ENCODE data around the gene ADSL. TPM values are rescaled to one million over a fixed set of nuclear protein-coding genes. Genes with fewer than 3 reads are reported as not detected.

Gene ADSL
- total RNA-seq, 1 experiment from 2014 or later: 126 TPM

- no TSS peak for BruUV-seq (replicated peaks)
- Histone ChIP-seq H3K27me3 (ENCODE audit: insufficient read depth, low read length) (no peaks in the 10 kb centered on the region), H3K9me3 (ENCODE audit: control insufficient read depth in 1 of 2, insufficient read depth in 1 of 2, low read depth in 1 of 2, low read length in 2 of 2) (no peaks in the 10 kb centered on the region), H3K4me3 (replicated peaks in 1 of 2; ENCODE audit: low read depth in 1 of 2, low read length in 2 of 2) (no peak overlapping the region), H3K4me1 (ENCODE audit: control insufficient read depth in 1 of 2, insufficient read depth in 2 of 2, low read length in 2 of 2) (peaks cover 0 to 2% of the 10 kb centered on the region in 2 experiments; a peak in 1 of 4 replicates), H3K27ac (ENCODE audit: low read depth, low read length) (no peak overlapping the region), H2AFZ (ENCODE audit: low read depth, low read length, poor library complexity, severe bottlenecking) (no peak overlapping the region), H3K9ac (ENCODE audit: low read length) (no peak overlapping the region), H3K4me2 (ENCODE audit: low read length) (no peak overlapping the region), H3K79me2 (ENCODE audit: insufficient read depth, low read length) (0 out of 2 replicates have a peak, but pooled peaks cover 3% of the 10 kb centered on the region), H3K9me2 (ENCODE audit: insufficient read depth) (no peaks in the 10 kb centered on the region), H4K20me1 (ENCODE audit: insufficient read depth) (no peaks in the 10 kb centered on the region), H3K36me3 (ENCODE audit: control insufficient read depth in 1 of 2, insufficient read depth in 2 of 2, low read length in 2 of 2) (no peaks in the 10 kb centered on the region)
- peak; percentile 53 for DNase-seq (ENCODE audit: low read depth, low spot score)
- ChIA-PET CTCF (interaction anchor here (0.6 to 2.9 kb wide), 22 partner anchors 10 to 462 kb away, joined by 3 to 37 read pairs (median 4); no protein-coding TSS in a partner anchor), RAD21 (ENCODE audit: low non-redundant PET in 1 of 2, low total read pairs in 2 of 2, uncharacterized antibody in 2 of 2, unreplicated experiment in 2 of 2) (interaction anchor here (0.9 to 1.2 kb wide), 3 partner anchors 208 to 246 kb away, joined by 3 to 4 read pairs (median 4); no protein-coding TSS in a partner anchor), POLR2A (interaction anchor here (1.0 to 1.2 kb wide), 2 partner anchors 210 to 215 kb away, joined by 4 to 6 read pairs; no protein-coding TSS in a partner anchor)
- TF ChIP-seq SIN3A (IDR thresholded peaks at IDR 0.05; ENCODE audit: low read depth) (no peak), RAD21 (IDR thresholded peaks at IDR 0.05; ENCODE audit: low read depth) (peak; percentile 77), CTCF (IDR thresholded peaks at IDR 0.05 in 2 of 3, conservative IDR thresholded peaks at IDR 0.05 in 1 of 3; ENCODE audit: borderline replicate concordance in 1 of 3, insufficient read depth in 1 of 3, low read depth in 2 of 3, low read length in 2 of 3) (peak; percentile 48 to 76 (median 76)), MAX (IDR thresholded peaks at IDR 0.05) (no peak), TCF7L2 (IDR thresholded peaks at IDR 0.05; ENCODE audit: borderline replicate concordance, extremely low read depth, insufficient read depth, insufficient read length) (peak; percentile 64)
- ATAC-seq: peak; percentile 81
- intact Hi-C loops (cut with micrococcal nuclease): loop anchor here (1.0 to 10.0 kb wide), 4 partner anchors 50 to 462 kb away; no protein-coding TSS in a partner anchor
These were observed 90.5 kb downstream of the ADSL start for GRCh38 chr22:40436505-40437431.

Other genes with a start within 250 kb of the ADSL start
- gene TNRC6B, start 168.6 kb upstream of the ADSL start, total RNA-seq (2021; ENCODE audit: unreplicated experiment): 29.8 TPM
- 58.8 TPM for gene SGSM3, start 24.1 kb downstream of the ADSL start, total RNA-seq (2021; ENCODE audit: unreplicated experiment)

Data from HCT116 (cell line).